Natural killer cell treated with Interleukin-12 subunit alpha and Interleukin-12 subunit beta and Interleukin-15 and Interleukin-18, amount 100 ng/mL, for 72 hours (primary cell): ENCODE results near the gene GRM7. TPM values are rescaled to one million over a fixed set of nuclear protein-coding genes. Genes with fewer than 3 reads are reported as not detected.

Source experiments
- ATAC-seq, 2 donors: fragments of 150-1000 bp; cut with Tn5 transposase in 1 of 2; sonication (Bioruptor Pico), chemical (Tn5 transposase) in 1 of 2; 2 replicates each; pipeline ENCODE4 v1.10.0; 2021
- DNase-seq: peaks from one replicate; pipeline ENCODE4 v3.0.0; 2022; ENCODE audit warnings: low spot score
- H3K27ac Mint-ChIP-seq, 2 donors: 1 replicate in 1 of 2; 2 replicates in 1 of 2; pipeline ENCODE4 v1.8.0; 2022; ENCODE audit warnings: mixed read lengths in 2 of 2, mild to moderate bottlenecking in 1 of 2, moderate library complexity in 1 of 2
- H3K27me3 Mint-ChIP-seq, 2 donors: 1 replicate in 1 of 2; 2 replicates in 1 of 2; pipeline ENCODE4 v1.8.0; 2022; ENCODE audit warnings: mixed read lengths in 2 of 2
- H3K36me3 Mint-ChIP-seq: one replicate; pipeline ENCODE4 v1.8.0; 2022; ENCODE audit warnings: mixed read lengths
- H3K4me1 Mint-ChIP-seq, 2 donors: 1 replicate in 1 of 2; 2 replicates in 1 of 2; pipeline ENCODE4 v1.8.0; 2022; ENCODE audit warnings: low read depth in 2 of 2, mixed read lengths in 2 of 2, mild to moderate bottlenecking in 1 of 2
- H3K4me3 Mint-ChIP-seq: one replicate; pipeline ENCODE4 v1.8.0; 2022; ENCODE audit warnings: mixed read lengths
- H3K9me3 Mint-ChIP-seq: 2 replicates; pipeline ENCODE4 v1.8.0; 2022; ENCODE audit warnings: mixed read lengths
- total RNA-seq, 2 donors: library from RNA; stranded (reverse); gene quantifications; one replicate each; pipeline ENCODE4 v1.2.3, GENCODE V29; 2022

GRM7 gene
- total RNA-seq, 2 donors from 2014 or later, result not detected

GRCh38 chr3:7573330-7573729, 712.4 kb downstream of the GRM7 start:
- DNase-seq (no peak), ATAC-seq (no peak)
- H3K27ac Mint-ChIP-seq, result no peak overlapping the region
- peaks cover 5% of the 10 kb centered on the region for H3K9me3 Mint-ChIP-seq
- H3K4me1 Mint-ChIP-seq, result no peaks in the 10 kb centered on the region
- H3K4me3 Mint-ChIP-seq, result no peak overlapping the region
- H3K27me3 Mint-ChIP-seq, result peaks cover 0 to 8% of the 10 kb centered on the region in 2 donors
- no peaks in the 10 kb centered on the region for H3K36me3 Mint-ChIP-seq

GRCh38 chr3:7574435-7574834, 713.5 kb downstream of the GRM7 start:
- H3K27ac Mint-ChIP-seq, result no peak overlapping the region
- H3K27me3 Mint-ChIP-seq, result peaks cover 0 to 8% of the 10 kb centered on the region in 2 donors
- H3K9me3 Mint-ChIP-seq, result peaks cover 5% of the 10 kb centered on the region
- no peaks in the 10 kb centered on the region for H3K36me3 Mint-ChIP-seq
- H3K4me3 Mint-ChIP-seq, result no peak overlapping the region
- DNase-seq, result no peak
- no peaks in the 10 kb centered on the region for H3K4me1 Mint-ChIP-seq
- no peak for ATAC-seq

- Mint-ChIP-seq H3K4me3 (no peak overlapping the region), H3K4me1 (no peaks in the 10 kb centered on the region), H3K36me3 (no peaks in the 10 kb centered on the region), H3K27me3 (peaks cover 0 to 8% of the 10 kb centered on the region in 2 donors), H3K27ac (no peak overlapping the region), H3K9me3 (peaks cover 5% of the 10 kb centered on the region)
- no peak for ATAC-seq
- no peak for DNase-seq
These were observed 715.2 kb downstream of the GRM7 start for GRCh38 chr3:7576071-7576470.

- Mint-ChIP-seq H3K27ac (no peak overlapping the region), H3K36me3 (no peaks in the 10 kb centered on the region), H3K9me3 (peaks cover 2% of the 10 kb centered on the region), H3K4me1 (no peaks in the 10 kb centered on the region), H3K4me3 (no peak overlapping the region), H3K27me3 (peaks cover 0 to 6% of the 10 kb centered on the region in 2 donors)
- DNase-seq, result no peak
- ATAC-seq, result no peak
These were observed 715.6 kb downstream of the GRM7 start for GRCh38 chr3:7576506-7576905.

- DNase-seq (no peak), ATAC-seq (no peak)
- no peaks in the 10 kb centered on the region for H3K9me3 Mint-ChIP-seq
- no peaks in the 10 kb centered on the region for H3K4me1 Mint-ChIP-seq
- H3K36me3 Mint-ChIP-seq, result no peaks in the 10 kb centered on the region
- H3K27ac Mint-ChIP-seq, result no peak overlapping the region
- no peak overlapping the region for H3K4me3 Mint-ChIP-seq
- H3K27me3 Mint-ChIP-seq, result peaks cover 0 to 4% of the 10 kb centered on the region in 2 donors
These were observed 716.6 kb downstream of the GRM7 start for GRCh38 chr3:7577513-7577912.

- Mint-ChIP-seq H3K27me3 (no peaks in the 10 kb centered on the region), H3K27ac (no peak overlapping the region), H3K4me3 (no peak overlapping the region), H3K36me3 (no peaks in the 10 kb centered on the region), H3K9me3 (no peaks in the 10 kb centered on the region), H3K4me1 (no peaks in the 10 kb centered on the region)
- DNase-seq (no peak), ATAC-seq (no peak)
These were observed 720.9 kb downstream of the GRM7 start for GRCh38 chr3:7581831-7582230.

GRCh38 chr3:7585052-7585451, 724.1 kb downstream of the GRM7 start:
- Mint-ChIP-seq H3K27ac (no peak overlapping the region), H3K27me3 (no peaks in the 10 kb centered on the region), H3K4me3 (no peak overlapping the region), H3K4me1 (no peaks in the 10 kb centered on the region), H3K36me3 (no peaks in the 10 kb centered on the region), H3K9me3 (no peaks in the 10 kb centered on the region)
- ATAC-seq (no peak), DNase-seq (no peak)

GRCh38 chr3:7588236-7588635, 727.3 kb downstream of the GRM7 start:
- H3K4me1 Mint-ChIP-seq, result no peaks in the 10 kb centered on the region
- H3K36me3 Mint-ChIP-seq, result no peaks in the 10 kb centered on the region

GRCh38 chr3:7589526-7589925, 728.6 kb downstream of the GRM7 start:
- DNase-seq, result no peak
- H3K36me3 Mint-ChIP-seq, result no peaks in the 10 kb centered on the region
- H3K9me3 Mint-ChIP-seq, result no peaks in the 10 kb centered on the region
- no peak for ATAC-seq
- H3K4me1 Mint-ChIP-seq, result no peaks in the 10 kb centered on the region
- H3K4me3 Mint-ChIP-seq, result no peak overlapping the region
- no peak overlapping the region for H3K27ac Mint-ChIP-seq
- H3K27me3 Mint-ChIP-seq, result peaks cover 0 to 2% of the 10 kb centered on the region in 2 donors

More at GRCh38 chr3:7588236-7588635, 727.3 kb downstream of the GRM7 start:
- DNase-seq, result no peak
- no peaks in the 10 kb centered on the region for H3K9me3 Mint-ChIP-seq
- no peak for ATAC-seq
- no peak overlapping the region for H3K4me3 Mint-ChIP-seq
- H3K27me3 Mint-ChIP-seq, result peaks cover 0 to 2% of the 10 kb centered on the region in 2 donors
- H3K27ac Mint-ChIP-seq, result no peak overlapping the region

GRCh38 chr3:7602297-7602696, 741.4 kb downstream of the GRM7 start:
- Mint-ChIP-seq H3K27me3 (peaks cover 0 to 4% of the 10 kb centered on the region in 2 donors), H3K9me3 (peaks cover 2% of the 10 kb centered on the region), H3K4me1 (no peaks in the 10 kb centered on the region), H3K36me3 (no peaks in the 10 kb centered on the region), H3K27ac (no peak overlapping the region), H3K4me3 (no peak overlapping the region)
- DNase-seq, result no peak
- ATAC-seq, result no peak

- no peak overlapping the region for H3K4me3 Mint-ChIP-seq
These were observed 746.2 kb downstream of the GRM7 start for GRCh38 chr3:7607083-7607482.

GRCh38 chr3:7607676-7608075, 746.8 kb downstream of the GRM7 start:
- H3K9me3 Mint-ChIP-seq, result peaks cover 6% of the 10 kb centered on the region

More at GRCh38 chr3:7607083-7607482, 746.2 kb downstream of the GRM7 start:
- DNase-seq (no peak), ATAC-seq (no peak)
- peaks cover 0 to 4% of the 10 kb centered on the region in 2 donors for H3K27me3 Mint-ChIP-seq
- no peak overlapping the region for H3K27ac Mint-ChIP-seq
- H3K9me3 Mint-ChIP-seq, result peaks cover 6% of the 10 kb centered on the region
- no peaks in the 10 kb centered on the region for H3K36me3 Mint-ChIP-seq
- H3K4me1 Mint-ChIP-seq, result no peaks in the 10 kb centered on the region

GRCh38 chr3:7610634-7611033, 749.7 kb downstream of the GRM7 start:
- ATAC-seq (no peak), DNase-seq (no peak)
- Mint-ChIP-seq H3K9me3 (peaks cover 6% of the 10 kb centered on the region), H3K4me1 (no peaks in the 10 kb centered on the region), H3K27me3 (peaks cover 0 to 4% of the 10 kb centered on the region in 2 donors), H3K36me3 (no peaks in the 10 kb centered on the region), H3K4me3 (no peak overlapping the region), H3K27ac (no peak overlapping the region)

More at GRCh38 chr3:7607676-7608075, 746.8 kb downstream of the GRM7 start:
- DNase-seq, result no peak
- Mint-ChIP-seq H3K27me3 (peaks cover 0 to 4% of the 10 kb centered on the region in 2 donors), H3K27ac (no peak overlapping the region), H3K36me3 (no peaks in the 10 kb centered on the region), H3K4me1 (no peaks in the 10 kb centered on the region), H3K4me3 (no peak overlapping the region)
- no peak for ATAC-seq

GRCh38 chr3:7615043-7615442, 754.1 kb downstream of the GRM7 start:
- DNase-seq (no peak), ATAC-seq (no peak)
- H3K36me3 Mint-ChIP-seq, result no peaks in the 10 kb centered on the region
- no peak overlapping the region for H3K4me3 Mint-ChIP-seq
- no peak overlapping the region for H3K27ac Mint-ChIP-seq
- no peaks in the 10 kb centered on the region for H3K9me3 Mint-ChIP-seq
- H3K27me3 Mint-ChIP-seq, result no peaks in the 10 kb centered on the region
- no peaks in the 10 kb centered on the region for H3K4me1 Mint-ChIP-seq

- Mint-ChIP-seq H3K36me3 (no peaks in the 10 kb centered on the region), H3K27ac (no peak overlapping the region), H3K27me3 (no peaks in the 10 kb centered on the region), H3K9me3 (no peaks in the 10 kb centered on the region), H3K4me1 (no peaks in the 10 kb centered on the region), H3K4me3 (no peak overlapping the region)
- ATAC-seq (no peak), DNase-seq (no peak)
These were observed 757.7 kb downstream of the GRM7 start for GRCh38 chr3:7618606-7619005.
